Measurements from ENCODE around the gene TARS3. TPM values are rescaled to one million over a fixed set of nuclear protein-coding genes. Genes with fewer than 3 reads are reported as not detected.

Gene TARS3
- total RNA-seq, 3 donors from 2014 or later, result 21.3 to 32.8 (median 25.3) TPM

- intact Hi-C loops (cut with DNase I; ENCODE audit: low total_unique reads), result no loop called here
- H3K4me1 ChIP-seq, result no peaks in the 10 kb centered on the region
- no peak overlapping the region for H3K4me3 ChIP-seq
- H3K9me3 ChIP-seq, result no peaks in the 10 kb centered on the region
- TF ChIP-seq POLR2A (IDR thresholded peaks at IDR 0.05), result no peak
- TF ChIP-seq POLR2AphosphoS5 (IDR thresholded peaks at IDR 0.05), result no peak
- TF ChIP-seq CTCF (IDR thresholded peaks at IDR 0.05), result no peak
- no peaks in the 10 kb centered on the region for H3K36me3 ChIP-seq
- H3K27ac ChIP-seq, result no peak overlapping the region
- H3K27me3 ChIP-seq, result no peaks in the 10 kb centered on the region
- DNase-seq (ENCODE audit: low spot score in 2 of 2), result no peak
These were observed 14.8 kb downstream of the TARS3 start for GRCh38 chr15:101709466-101709865.

- Histone ChIP-seq H3K27ac (no peak overlapping the region), H3K27me3 (no peaks in the 10 kb centered on the region), H3K36me3 (no peaks in the 10 kb centered on the region), H3K4me1 (no peaks in the 10 kb centered on the region), H3K4me3 (no peak overlapping the region), H3K9me3 (no peaks in the 10 kb centered on the region)
- TF ChIP-seq POLR2AphosphoS5 (IDR thresholded peaks at IDR 0.05) (no peak), POLR2A (IDR thresholded peaks at IDR 0.05) (no peak), CTCF (IDR thresholded peaks at IDR 0.05) (no peak)
- intact Hi-C loops (cut with DNase I; ENCODE audit: low total_unique reads), result no loop called here
- DNase-seq (ENCODE audit: low spot score in 2 of 2), result no peak
These were observed 16.3 kb downstream of the TARS3 start for GRCh38 chr15:101707983-101708382.

GRCh38 chr15:101702077-101702476 is 22.2 kb downstream of the TARS3 start:
- H3K36me3 ChIP-seq, result no peaks in the 10 kb centered on the region

GRCh38 chr15:101698314-101698713 is 26.0 kb downstream of the TARS3 start:
- Histone ChIP-seq H3K4me1 (no peaks in the 10 kb centered on the region), H3K36me3 (no peaks in the 10 kb centered on the region), H3K27ac (no peak overlapping the region), H3K9me3 (no peaks in the 10 kb centered on the region), H3K4me3 (no peak overlapping the region), H3K27me3 (no peaks in the 10 kb centered on the region)
- no peak for DNase-seq (ENCODE audit: low spot score in 2 of 2)
- intact Hi-C loops (cut with DNase I; ENCODE audit: low total_unique reads), result loop anchor here (10.0 kb wide), 1 partner anchor 1624 kb away; no protein-coding TSS in a partner anchor
- TF ChIP-seq POLR2AphosphoS5 (IDR thresholded peaks at IDR 0.05), result no peak
- TF ChIP-seq CTCF (IDR thresholded peaks at IDR 0.05), result no peak
- no peak for TF ChIP-seq POLR2A (IDR thresholded peaks at IDR 0.05)

More at GRCh38 chr15:101702077-101702476, 22.2 kb downstream of the TARS3 start:
- intact Hi-C loops (cut with DNase I; ENCODE audit: low total_unique reads), result no loop called here
- Histone ChIP-seq H3K9me3 (no peaks in the 10 kb centered on the region), H3K27me3 (no peaks in the 10 kb centered on the region), H3K4me1 (no peaks in the 10 kb centered on the region), H3K4me3 (no peak overlapping the region), H3K27ac (no peak overlapping the region)
- DNase-seq (ENCODE audit: low spot score in 2 of 2), result no peak
- TF ChIP-seq CTCF (IDR thresholded peaks at IDR 0.05) (no peak), POLR2AphosphoS5 (IDR thresholded peaks at IDR 0.05) (no peak), POLR2A (IDR thresholded peaks at IDR 0.05) (no peak)

- H3K36me3 ChIP-seq, result no peaks in the 10 kb centered on the region
- no peaks in the 10 kb centered on the region for H3K27me3 ChIP-seq
- no peak for TF ChIP-seq POLR2A (IDR thresholded peaks at IDR 0.05)
- TF ChIP-seq POLR2AphosphoS5 (IDR thresholded peaks at IDR 0.05), result no peak
- no peak for TF ChIP-seq CTCF (IDR thresholded peaks at IDR 0.05)
- H3K4me1 ChIP-seq, result no peaks in the 10 kb centered on the region
- no peak overlapping the region for H3K27ac ChIP-seq
- DNase-seq (ENCODE audit: low spot score in 2 of 2), result no peak
- intact Hi-C loops (cut with DNase I; ENCODE audit: low total_unique reads), result loop anchor here (10.0 kb wide), 1 partner anchor 1623 kb away; no protein-coding TSS in a partner anchor
- no peak overlapping the region for H3K4me3 ChIP-seq
- H3K9me3 ChIP-seq, result no peaks in the 10 kb centered on the region
These were observed 26.8 kb downstream of the TARS3 start for GRCh38 chr15:101697488-101697887.
